ENCODE data around the gene CCRL2.
"Not testable (repeated sequence)": the region's sequence is repeated elsewhere in the genome, so short reads cannot be mapped to it uniquely, and the experiment has no call there.

Gene CCRL2

GRCh38 chr3:46405301-46406019 is 1.6 kb upstream of the CCRL2 start:
- DNase-seq, result peak in 2 of 3 experiments; percentile 11 to 48

GRCh38 chr3:46406443-46406787 is 644 bp upstream of the CCRL2 start:
- DNase-seq, result no peak

- DNase-seq, result no peak
These were observed 911 bp downstream of the CCRL2 start for GRCh38 chr3:46407970-46408369.

- DNase-seq, result no peak
These were observed 1.8 kb downstream of the CCRL2 start for GRCh38 chr3:46408853-46409252.

- DNase-seq, result no peak
These were observed 2.9 kb downstream of the CCRL2 start for GRCh38 chr3:46409739-46410489.

GRCh38 chr3:46410669-46411068 is 3.6 kb downstream of the CCRL2 start:
- DNase-seq, result no peak

- DNase-seq, result no peak
These were observed 4.2 kb downstream of the CCRL2 start for GRCh38 chr3:46411271-46411670.

GRCh38 chr3:46412786-46413298 is 5.8 kb downstream of the CCRL2 start:
- no peak for DNase-seq

- no peak for DNase-seq
These were observed 6.9 kb downstream of the CCRL2 start for GRCh38 chr3:46413951-46414350.

- DNase-seq, result no peak
These were observed 7.7 kb downstream of the CCRL2 start for GRCh38 chr3:46414739-46415138.

GRCh38 chr3:46416125-46416810 is 9.2 kb downstream of the CCRL2 start:
- DNase-seq, result peak in 2 of 3 experiments; percentile 56 to 82

- DNase-seq, result no peak
These were observed 9.9 kb downstream of the CCRL2 start for GRCh38 chr3:46416811-46417510.

GRCh38 chr3:46417841-46418611 is 11.0 kb downstream of the CCRL2 start:
- no peak for DNase-seq

- no peak for DNase-seq
These were observed 12.8 kb downstream of the CCRL2 start for GRCh38 chr3:46419816-46420215.

GRCh38 chr3:46420931-46421330 is 13.9 kb downstream of the CCRL2 start:
- no peak for DNase-seq

- peak in 1 of 3 experiments; percentile 2 for DNase-seq
These were observed 15.6 kb downstream of the CCRL2 start for GRCh38 chr3:46422617-46423016.

- DNase-seq, result peak in 1 of 3 experiments; percentile 2
These were observed 16.5 kb downstream of the CCRL2 start for GRCh38 chr3:46423588-46423987.

GRCh38 chr3:46426476-46426875 is 19.4 kb downstream of the CCRL2 start:
- not testable (repeated sequence) for DNase-seq

- not testable (repeated sequence) for DNase-seq
These were observed 20.3 kb downstream of the CCRL2 start for GRCh38 chr3:46427404-46427803.

GRCh38 chr3:46427916-46428833 is 21.1 kb downstream of the CCRL2 start:
- DNase-seq, result no peak

GRCh38 chr3:46429250-46429649 is 22.2 kb downstream of the CCRL2 start:
- DNase-seq, result peak in 1 of 3 experiments; percentile 43

Data from NCI-H1417 (cell line).